Measurements from ENCODE around the gene PDAP1.
"Not testable (repeated sequence)": the region's sequence is repeated elsewhere in the genome, so short reads cannot be mapped to it uniquely, and the experiment has no call there.

Gene PDAP1

DNA sequence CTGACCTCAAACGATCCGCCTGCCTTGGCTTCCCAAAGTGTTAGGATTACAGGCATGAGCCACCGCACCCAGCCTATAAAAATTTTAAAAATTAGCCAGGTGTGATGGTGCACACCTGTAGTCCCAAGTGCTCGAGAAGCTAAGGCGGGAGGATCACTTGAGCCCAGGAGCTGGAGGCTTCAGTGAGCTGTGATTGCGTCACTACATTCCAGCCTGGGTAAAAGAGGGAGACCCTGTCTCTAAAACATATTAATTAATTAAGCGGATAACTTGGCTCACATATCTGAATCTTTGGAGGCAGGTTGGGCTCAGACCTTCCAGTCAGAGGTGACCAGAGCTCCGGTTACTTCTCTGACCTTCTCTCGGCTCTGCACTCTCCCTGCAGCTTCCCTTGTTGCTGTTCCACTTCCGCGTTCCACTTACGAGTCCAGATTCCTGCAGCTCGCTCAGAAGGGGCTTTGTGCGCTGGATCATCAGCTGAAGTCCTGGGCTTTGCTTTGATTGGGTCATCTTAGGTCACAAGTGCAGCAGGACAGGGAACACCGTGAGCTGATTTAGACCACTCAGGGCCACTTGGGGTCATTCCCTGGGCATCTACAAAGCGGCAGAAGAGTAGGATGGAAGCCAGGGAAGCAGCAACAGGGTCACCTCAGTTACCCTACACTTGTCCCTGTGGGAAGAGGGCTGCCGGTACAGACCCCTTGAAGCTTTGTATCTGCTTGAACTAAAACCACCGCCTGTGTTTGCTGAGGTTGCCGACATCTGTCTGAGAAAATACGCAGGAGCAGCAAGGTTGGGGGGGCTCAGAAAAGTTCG lies 35.9 kb downstream of the PDAP1 start:
- Mint-ChIP-seq H3K36me3 (peaks cover 10% of the 10 kb centered on the region), H3K4me3 (peak overlapping the region; percentile 52), H3K4me1 (peaks cover 48% of the 10 kb centered on the region), H3K9me3 (no peaks in the 10 kb centered on the region), H3K27ac (no peak overlapping the region), H3K27me3 (no peaks in the 10 kb centered on the region)
- no peak for DNase-seq
- CTCF ChIA-PET = interaction anchor here (0.9 kb wide), 1 partner anchor 11 kb away, joined by 5 read pairs; no protein-coding TSS in a partner anchor

DNA sequence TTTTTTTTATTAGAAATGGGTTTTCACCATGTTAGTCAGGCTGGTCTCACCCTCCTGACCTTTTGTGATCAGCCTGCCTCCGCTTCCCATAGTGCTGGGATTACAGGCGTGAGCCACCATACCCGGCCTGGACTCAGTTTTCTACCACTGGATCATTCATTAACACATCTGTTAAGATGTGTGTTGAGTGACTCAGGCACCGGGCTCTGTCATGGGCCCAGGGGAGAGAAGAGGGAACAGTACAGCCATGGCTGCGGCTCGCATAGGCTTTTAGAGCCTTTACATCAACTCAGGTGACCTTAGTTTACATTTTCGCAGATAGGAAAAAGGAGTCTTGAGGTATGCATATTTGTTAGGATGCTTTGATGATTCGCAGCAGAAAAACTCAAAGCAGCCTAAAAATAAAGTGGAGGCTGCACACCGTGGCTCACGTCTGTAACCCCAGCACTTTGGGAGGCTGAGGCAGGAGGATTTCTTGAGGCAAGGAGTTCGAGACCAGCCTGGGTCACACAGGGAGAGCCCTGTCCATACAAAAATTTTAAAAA lies 36.9 kb downstream of the PDAP1 start:
- H3K36me3 Mint-ChIP-seq = peaks cover 15% of the 10 kb centered on the region
- DNase-seq = no peak
- H3K27me3 Mint-ChIP-seq = no peaks in the 10 kb centered on the region
- no peaks in the 10 kb centered on the region for H3K9me3 Mint-ChIP-seq
- CTCF ChIA-PET = interaction anchor here (1.7 kb wide), 1 partner anchor 16 kb away, joined by 8 read pairs; no protein-coding TSS in a partner anchor
- no peak overlapping the region for H3K4me3 Mint-ChIP-seq
- H3K4me1 Mint-ChIP-seq = peaks cover 41% of the 10 kb centered on the region
- no peak overlapping the region for H3K27ac Mint-ChIP-seq

DNA sequence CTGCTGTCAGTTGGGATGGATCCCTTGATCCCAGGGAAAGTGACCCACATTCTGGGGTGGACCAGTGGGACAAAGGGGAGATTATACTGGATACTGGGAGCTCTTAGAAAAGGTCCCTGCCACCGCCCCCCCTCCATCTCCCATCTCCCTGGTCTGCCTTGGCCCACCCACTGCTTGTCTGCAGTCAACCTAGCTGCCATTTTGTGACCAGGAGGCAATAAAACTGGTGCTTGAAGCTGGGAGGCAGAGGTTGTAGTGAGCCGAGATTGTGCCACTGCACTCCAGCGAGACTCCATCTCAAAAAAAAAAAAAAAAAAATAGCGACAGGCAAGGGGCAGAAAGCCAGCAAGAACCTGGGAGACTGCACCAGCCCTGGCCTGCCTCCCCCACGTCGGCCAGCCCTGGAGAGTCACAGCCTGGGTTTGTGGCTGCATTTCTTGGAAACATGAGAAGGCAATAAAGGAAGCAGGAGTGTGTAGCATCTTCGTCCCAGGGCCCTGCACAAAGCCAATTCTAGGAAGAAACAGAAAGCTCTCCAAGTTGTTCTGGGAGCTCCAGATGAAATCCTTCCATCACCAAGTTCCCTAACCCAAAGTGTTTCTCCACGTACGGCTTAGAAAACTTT lies 38.5 kb downstream of the PDAP1 start:
- H3K4me1 Mint-ChIP-seq = peaks cover 39% of the 10 kb centered on the region
- DNase-seq = no peak
- no peak overlapping the region for H3K4me3 Mint-ChIP-seq
- CTCF ChIA-PET = interaction anchor here (1.1 to 1.7 kb wide), 2 partner anchors 17 to 24 kb away, joined by 3 to 8 read pairs; no protein-coding TSS in a partner anchor
- peaks cover 25% of the 10 kb centered on the region for H3K36me3 Mint-ChIP-seq
- H3K27me3 Mint-ChIP-seq = no peaks in the 10 kb centered on the region
- H3K27ac Mint-ChIP-seq = peak overlapping the region; percentile 65
- H3K9me3 Mint-ChIP-seq = no peaks in the 10 kb centered on the region

DNA sequence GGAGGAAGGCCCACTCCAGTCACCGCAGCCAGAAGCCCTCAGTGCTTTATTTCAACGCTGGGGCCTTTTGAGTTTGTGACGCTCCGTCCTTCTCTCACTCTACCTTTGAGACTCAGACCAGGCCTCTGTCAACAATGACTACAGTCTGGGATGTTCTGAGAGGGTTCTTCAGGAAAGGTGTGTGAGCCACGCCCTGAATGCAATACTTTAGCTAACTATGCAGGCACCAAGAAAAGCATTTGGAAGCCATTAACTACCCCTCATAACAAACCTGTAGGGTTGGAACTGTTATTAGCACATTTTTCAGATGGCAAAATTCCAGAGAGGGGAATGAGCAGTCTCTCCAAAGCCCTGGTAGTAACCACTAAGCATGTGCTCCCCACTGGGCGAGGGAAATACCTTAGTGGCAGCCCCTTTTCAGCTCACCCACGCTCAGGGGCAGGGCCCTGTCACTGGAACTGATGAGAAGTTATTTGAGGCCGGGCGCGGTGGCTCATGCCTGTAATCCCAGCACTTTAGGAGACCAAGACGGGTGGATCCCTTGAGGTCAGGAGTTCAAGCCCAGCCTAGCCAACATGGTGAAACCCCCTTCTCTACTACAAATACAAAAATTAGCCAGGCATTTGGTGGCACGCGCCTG lies 39.5 kb downstream of the PDAP1 start:
- Mint-ChIP-seq H3K4me3 (no peak overlapping the region), H3K36me3 (peaks cover 30% of the 10 kb centered on the region), H3K9me3 (no peaks in the 10 kb centered on the region), H3K4me1 (peaks cover 39% of the 10 kb centered on the region), H3K27me3 (no peaks in the 10 kb centered on the region), H3K27ac (no peak overlapping the region)
- CTCF ChIA-PET = interaction anchor here (1.2 kb wide), 1 partner anchor 9 kb away, joined by 4 read pairs; no protein-coding TSS in a partner anchor
- DNase-seq = no peak

DNA sequence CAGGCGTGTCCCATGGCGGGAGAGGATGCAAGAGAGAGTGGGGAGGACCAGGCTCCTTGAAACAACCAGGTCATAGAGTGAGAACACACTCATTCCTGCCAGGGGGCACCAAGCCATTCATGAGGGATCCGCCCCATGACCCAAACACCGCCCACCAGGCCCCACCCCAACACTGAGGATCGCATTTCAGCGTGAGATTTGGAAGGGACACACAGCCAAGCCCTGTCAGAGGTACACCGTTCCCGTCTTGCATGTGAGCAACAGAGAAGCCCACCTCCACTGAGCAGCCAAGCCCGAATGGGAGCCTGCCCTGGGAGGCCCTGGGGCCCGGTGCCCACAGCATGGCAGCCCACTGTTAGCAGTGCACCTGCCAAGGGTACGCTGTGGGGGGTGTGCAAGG lies 41.8 kb downstream of the PDAP1 start:
- Mint-ChIP-seq H3K4me1 (peaks cover 27% of the 10 kb centered on the region), H3K27ac (no peak overlapping the region), H3K36me3 (peaks cover 41% of the 10 kb centered on the region), H3K27me3 (no peaks in the 10 kb centered on the region), H3K9me3 (no peaks in the 10 kb centered on the region), H3K4me3 (no peak overlapping the region)
- CTCF ChIA-PET = interaction anchor here (0.9 to 2.8 kb wide), 3 partner anchors 16 to 33 kb away, joined by 3 to 12 read pairs (median 5); no protein-coding TSS in a partner anchor
- no peak for DNase-seq

DNA sequence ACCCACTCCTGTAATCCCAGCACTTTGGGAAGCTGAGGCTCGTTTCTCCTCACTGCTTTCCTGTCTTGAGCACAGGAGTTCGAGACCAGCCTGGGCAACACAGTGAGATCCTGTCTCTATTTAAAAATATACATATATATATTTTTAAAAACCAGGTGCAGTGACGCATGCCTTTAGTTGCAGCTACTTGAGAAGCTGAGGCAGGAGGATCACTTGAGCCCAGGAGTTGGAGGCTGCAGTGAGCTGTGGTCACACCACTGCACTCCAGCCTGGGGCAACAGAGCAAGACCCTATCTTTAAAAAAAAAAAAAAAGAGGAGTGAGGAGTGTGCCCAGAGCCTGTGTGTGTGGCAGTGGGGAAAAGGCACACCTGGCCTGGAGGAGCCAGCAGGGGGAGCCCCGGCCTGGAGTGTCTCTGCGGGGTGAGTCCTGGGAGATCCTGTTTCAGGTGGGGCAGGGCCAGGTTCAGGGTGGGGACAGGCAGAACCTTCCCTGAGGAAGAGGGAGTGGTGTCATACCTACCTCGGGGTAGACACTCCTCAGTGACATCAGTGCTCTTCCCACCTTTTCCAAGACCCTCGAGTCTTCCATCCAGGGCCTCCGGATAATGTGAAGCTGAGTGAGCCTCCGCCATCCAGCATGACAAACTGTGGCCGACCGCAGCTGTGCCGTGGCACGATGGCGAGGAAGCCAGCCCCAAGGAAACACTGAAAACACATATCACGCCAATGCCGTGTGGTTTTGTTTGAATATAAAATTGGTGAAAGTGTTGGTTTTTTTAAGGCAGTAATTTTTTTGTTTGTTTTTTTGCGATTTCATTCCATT lies 42.9 kb downstream of the PDAP1 start:
- Mint-ChIP-seq H3K4me1 (peaks cover 24% of the 10 kb centered on the region), H3K27me3 (no peaks in the 10 kb centered on the region), H3K9me3 (no peaks in the 10 kb centered on the region), H3K36me3 (peaks cover 47% of the 10 kb centered on the region), H3K4me3 (no peak overlapping the region), H3K27ac (peak overlapping the region; percentile 7)
- CTCF ChIA-PET = interaction anchor here (0.6 to 2.8 kb wide), 12 partner anchors 9 to 260 kb away, joined by 3 to 13 read pairs (median 4); no protein-coding TSS in a partner anchor
- peak; percentile 78 for DNase-seq

DNA sequence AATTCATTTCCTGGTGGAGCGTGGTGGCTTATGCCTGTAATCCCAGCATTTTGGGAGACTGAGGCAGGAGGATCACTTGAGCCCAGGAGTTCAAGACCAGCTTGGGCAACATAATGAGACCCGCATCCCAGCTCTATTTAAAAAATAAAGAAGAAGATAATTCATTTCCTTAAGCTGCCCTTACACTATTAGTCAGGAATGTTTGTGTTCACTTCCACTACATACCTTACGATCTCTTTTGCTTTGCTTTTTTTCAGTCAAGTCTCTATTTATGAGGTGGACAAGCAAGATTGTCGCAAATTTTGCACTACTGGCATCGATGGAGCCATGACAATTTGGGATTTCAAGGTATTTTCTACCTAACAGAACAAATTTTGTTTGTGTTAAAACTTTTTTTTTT lies 45.1 kb downstream of the PDAP1 start:
- Mint-ChIP-seq H3K36me3 (peaks cover 46% of the 10 kb centered on the region), H3K27ac (no peak overlapping the region), H3K4me1 (peaks cover 4% of the 10 kb centered on the region), H3K9me3 (no peaks in the 10 kb centered on the region), H3K4me3 (no peak overlapping the region), H3K27me3 (no peaks in the 10 kb centered on the region)
- no peak for DNase-seq
- CTCF ChIA-PET = interaction anchor here (1.0 to 1.5 kb wide), 2 partner anchors 14 to 17 kb away, joined by 3 to 4 read pairs; no protein-coding TSS in a partner anchor

DNA sequence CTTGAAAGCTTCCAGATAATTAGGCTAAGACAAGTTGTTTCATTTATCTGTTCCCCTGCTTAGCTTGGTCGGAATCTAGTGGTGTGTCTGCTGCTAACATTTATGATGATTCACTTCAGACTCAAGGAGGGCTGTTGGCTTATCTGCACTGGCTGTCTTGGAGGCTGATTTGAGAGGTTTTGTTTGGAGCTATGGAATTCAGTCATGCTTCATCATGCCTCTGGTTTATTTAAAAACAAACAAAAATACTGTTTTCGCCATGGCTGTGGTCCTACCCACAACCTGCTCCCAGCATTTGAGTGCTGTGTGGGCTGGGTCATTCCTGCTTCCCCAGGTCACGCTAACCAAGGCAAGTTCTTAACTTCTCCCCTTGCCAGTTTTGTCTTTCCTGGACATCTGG lies 45.6 kb downstream of the PDAP1 start:
- CTCF ChIA-PET = interaction anchor here (1.0 to 1.5 kb wide), 3 partner anchors 13 to 53 kb away, joined by 3 to 4 read pairs (median 4); no protein-coding TSS in a partner anchor
- no peak overlapping the region for H3K27ac Mint-ChIP-seq

DNA sequence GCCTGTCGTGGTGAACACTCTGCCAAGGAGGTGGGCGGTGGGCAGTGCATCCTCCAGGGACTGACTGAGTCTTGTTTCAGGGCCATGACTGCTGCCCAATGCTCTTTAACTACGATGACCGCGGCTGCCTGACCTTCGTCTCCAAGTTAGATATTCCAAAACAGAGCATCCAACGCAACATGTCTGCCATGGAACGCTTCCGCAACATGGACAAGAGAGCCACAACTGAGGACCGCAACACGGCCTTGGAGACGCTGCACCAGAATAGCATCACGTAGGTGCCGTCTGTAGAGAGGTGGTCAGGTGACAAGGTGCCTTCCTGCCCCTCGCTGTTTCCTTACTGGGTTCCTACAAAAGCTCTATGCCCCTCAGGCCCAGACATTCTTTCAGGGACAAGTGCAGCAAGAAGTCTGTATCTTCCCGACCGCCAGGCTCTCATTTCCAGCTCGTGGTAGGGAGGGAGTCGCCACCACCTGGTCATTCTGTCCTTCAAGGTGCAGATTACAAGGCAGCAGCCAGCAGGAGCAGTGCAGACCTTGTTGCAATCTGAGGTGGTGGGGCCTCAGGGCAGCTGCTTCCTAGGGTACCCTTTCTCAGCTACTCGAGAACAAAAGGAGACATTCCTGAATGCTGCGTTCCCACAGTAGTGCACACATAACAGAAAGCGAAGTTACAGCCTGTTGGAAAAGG lies 48.8 kb downstream of the PDAP1 start:
- no peak overlapping the region for H3K27ac Mint-ChIP-seq
- no peaks in the 10 kb centered on the region for H3K27me3 Mint-ChIP-seq
- no peak overlapping the region for H3K4me3 Mint-ChIP-seq
- DNase-seq = no peak
- H3K4me1 Mint-ChIP-seq = no peaks in the 10 kb centered on the region
- H3K9me3 Mint-ChIP-seq = no peaks in the 10 kb centered on the region
- peaks cover 45% of the 10 kb centered on the region for H3K36me3 Mint-ChIP-seq
- CTCF ChIA-PET = interaction anchor here (0.7 kb wide), 1 partner anchor 27 kb away, joined by 3 read pairs; no protein-coding TSS in a partner anchor

More for the DNA sequence above, 45.6 kb downstream of the PDAP1 start:
- Mint-ChIP-seq H3K27me3 (no peaks in the 10 kb centered on the region), H3K4me3 (no peak overlapping the region), H3K4me1 (peaks cover 4% of the 10 kb centered on the region), H3K9me3 (no peaks in the 10 kb centered on the region), H3K36me3 (peaks cover 51% of the 10 kb centered on the region)
- DNase-seq = no peak

DNA sequence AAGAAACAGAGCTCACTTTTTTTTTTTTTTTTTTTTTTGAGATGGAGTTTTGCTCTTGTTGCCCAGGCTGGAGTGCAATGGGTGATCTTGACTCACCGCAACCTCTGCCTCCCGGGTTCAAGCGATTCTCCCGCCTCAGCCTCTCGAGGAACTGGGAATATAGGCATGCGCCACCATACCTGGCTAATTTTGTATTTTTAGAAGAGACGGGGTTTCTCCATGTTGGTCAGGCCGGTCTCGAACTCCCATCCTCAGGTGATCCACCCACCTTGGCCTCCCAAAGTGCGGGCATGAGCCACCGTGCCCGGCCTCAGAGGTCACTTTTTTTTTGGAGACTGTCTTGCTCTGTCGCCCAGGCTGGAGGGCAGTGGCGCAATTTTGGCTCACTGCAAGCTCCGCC lies 49.9 kb downstream of the PDAP1 start:
- H3K27ac Mint-ChIP-seq, DNase-seq: not testable (repeated sequence)

DNA sequence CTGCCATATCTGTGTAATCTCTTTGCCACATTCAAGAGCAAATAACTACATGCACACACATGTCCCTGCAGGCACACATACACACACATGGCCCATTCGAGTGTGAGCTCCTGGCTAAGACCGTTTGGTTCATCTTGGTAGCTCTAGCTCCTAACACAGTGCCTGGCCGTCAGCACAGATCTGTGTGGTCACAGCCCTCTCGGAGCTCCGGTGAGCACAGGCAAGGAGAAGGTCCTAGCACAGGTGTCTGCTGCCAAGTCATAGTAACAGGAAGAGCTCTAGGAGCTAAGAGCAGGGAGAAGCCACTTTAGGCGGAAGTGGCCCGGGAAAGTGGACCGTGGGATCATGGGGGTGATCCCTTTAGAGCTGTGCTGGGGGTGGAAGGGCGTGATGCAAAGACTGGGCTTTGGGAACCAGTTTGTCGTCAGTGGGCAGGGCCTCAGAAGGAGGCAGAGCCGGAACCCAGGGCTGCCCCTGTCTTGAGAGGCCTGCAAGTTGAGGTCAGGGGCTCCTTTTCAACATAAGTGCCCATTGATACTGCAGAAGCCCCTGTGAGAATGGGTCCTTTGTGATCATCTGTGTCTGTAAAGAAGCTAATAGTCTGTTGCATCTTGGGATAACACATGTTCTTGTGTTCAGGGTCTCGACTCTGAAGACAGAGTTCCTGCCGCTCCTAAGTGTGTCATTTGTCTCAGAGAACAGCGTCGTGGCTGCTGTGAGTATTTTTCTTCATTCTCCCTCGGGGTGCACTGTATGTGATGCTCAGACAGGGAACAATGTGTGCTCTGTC lies 50.5 kb downstream of the PDAP1 start:
- Mint-ChIP-seq H3K27me3 (no peaks in the 10 kb centered on the region), H3K27ac (no peak overlapping the region), H3K4me3 (no peak overlapping the region), H3K4me1 (no peaks in the 10 kb centered on the region), H3K36me3 (peaks cover 40% of the 10 kb centered on the region), H3K9me3 (no peaks in the 10 kb centered on the region)
- CTCF ChIA-PET = interaction anchor here (0.8 kb wide), 1 partner anchor 17 kb away, joined by 3 read pairs; no protein-coding TSS in a partner anchor
- no peak for DNase-seq

More for the DNA sequence above, 49.9 kb downstream of the PDAP1 start:
- H3K4me3 Mint-ChIP-seq, CTCF ChIA-PET, H3K9me3 Mint-ChIP-seq, H3K27me3 Mint-ChIP-seq, H3K4me1 Mint-ChIP-seq: not testable (repeated sequence)
- H3K36me3 Mint-ChIP-seq = peaks cover 44% of the 10 kb centered on the region

DNA sequence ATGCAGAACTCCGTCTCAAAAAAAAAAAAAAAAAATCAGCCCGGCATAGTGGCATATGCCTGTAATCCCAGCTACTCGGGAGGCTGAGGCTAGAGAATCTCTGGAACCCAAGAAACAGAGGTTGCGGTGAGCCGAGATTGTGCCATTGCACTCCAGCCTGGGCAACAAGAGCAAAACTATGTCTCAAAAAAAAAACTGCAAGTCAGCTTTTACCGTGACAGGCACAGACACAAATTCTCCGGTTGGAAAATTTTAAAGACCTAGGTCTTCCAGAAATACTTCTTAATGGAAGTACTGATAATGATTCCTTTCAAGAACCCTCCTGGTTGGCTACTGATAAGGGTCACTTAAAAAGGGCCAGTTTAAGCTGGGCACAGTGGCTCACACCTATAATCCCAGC lies 53.3 kb downstream of the PDAP1 start:
- H3K36me3 Mint-ChIP-seq = peaks cover 45% of the 10 kb centered on the region
- H3K4me3 Mint-ChIP-seq = no peak overlapping the region
- H3K27me3 Mint-ChIP-seq = no peaks in the 10 kb centered on the region
- H3K4me1 Mint-ChIP-seq = no peaks in the 10 kb centered on the region
- H3K27ac Mint-ChIP-seq = no peak overlapping the region
- no peak for DNase-seq
- no peaks in the 10 kb centered on the region for H3K9me3 Mint-ChIP-seq
- CTCF ChIA-PET = interaction anchor here (0.7 kb wide), 1 partner anchor 10 kb away, joined by 3 read pairs; no protein-coding TSS in a partner anchor

Data from activated naive CD4-positive, alpha-beta T cell treated with anti-CD3 and anti-CD28 coated beads, Interleukin-2, amount 10 ng/mL, durations not matched to agents 7 days and 5 days (primary cell).